Large intestine (tissue), 3 donors: Measurements from ENCODE around the gene PATZ1. TPM values are rescaled to one million over a fixed set of nuclear protein-coding genes. Genes with fewer than 3 reads are reported as not detected.
A peak's percentile ranks its signal among the peaks of the same experiment; 100 is the strongest.

Experiments used
- DNase-seq, 2 donors: peaks; one replicate each; pipeline versions ENCODE4 v3.0.0 to v3.0.0-alpha.2; 2013
- H3K27ac ChIP-seq: one replicate; pipeline ENCODE4 v1.5.1; 2013; ENCODE audit warnings: low read length
- H3K27me3 ChIP-seq: 2 replicates; pipeline ENCODE4 v1.6.1; 2013; ENCODE audit warnings: low read length; ENCODE audit not compliant: control insufficient read depth, insufficient read depth
- H3K36me3 ChIP-seq: 2 replicates; pipeline ENCODE4 v1.6.1; 2013; ENCODE audit warnings: low read length; ENCODE audit not compliant: control insufficient read depth, insufficient read depth
- H3K4me1 ChIP-seq: one replicate; pipeline ENCODE4 v1.6.1; 2013; ENCODE audit warnings: low read length; ENCODE audit not compliant: control insufficient read depth, insufficient read depth
- H3K4me3 ChIP-seq: one replicate; pipeline ENCODE4 v1.5.1; 2013; ENCODE audit warnings: low read length
- H3K9me3 ChIP-seq: one replicate; pipeline ENCODE4 v1.6.1; 2013; ENCODE audit warnings: mild to moderate bottlenecking, low read depth, low read length, moderate library complexity; ENCODE audit not compliant: control insufficient read depth
- WGBS: methylation state at CpG from one replicate; pipeline ENCODE4 v1.1.5; 2013; ENCODE audit warnings: low lambda C conversion rate; ENCODE audit not compliant: insufficient coverage; 5-methylcytosine and 5-hydroxymethylcytosine counted together
- polyA plus RNA-seq: library from polyadenylated mRNA; unstranded; fragments of 120-200 nt; gene quantifications from one replicate; pipeline ENCODE4 v1.2.1, GENCODE V29; 2013

The PATZ1 gene
- polyA plus RNA-seq, 1 donor = 38.0 TPM

- H3K27me3 ChIP-seq = no peaks in the 10 kb centered on the region
- no CpG with 5 or more reads among the region's 12 CpGs for WGBS
- H3K36me3 ChIP-seq = peaks cover 42% of the 10 kb centered on the region
- DNase-seq = peak in 1 of 2 donors; percentile 31
- H3K4me1 ChIP-seq = peaks cover 55% of the 10 kb centered on the region
- H3K4me3 ChIP-seq = peak overlapping the region; percentile 75
- H3K27ac ChIP-seq = peak overlapping the region; percentile 71
- H3K9me3 ChIP-seq = peaks cover 2% of the 10 kb centered on the region
Measured at GRCh38 chr22:31344256-31344577, 1.9 kb downstream of the PATZ1 start.

GRCh38 chr22:31343235-31344191 lies 2.6 kb downstream of the PATZ1 start:
- H3K4me1 ChIP-seq = peaks cover 61% of the 10 kb centered on the region
- H3K36me3 ChIP-seq = peaks cover 44% of the 10 kb centered on the region
- H3K9me3 ChIP-seq = peaks cover 2% of the 10 kb centered on the region
- no CpG with 5 or more reads among the region's 18 CpGs for WGBS
- DNase-seq = peak in 1 of 2 donors; percentile 88
- peak overlapping the region; percentile 75 for H3K4me3 ChIP-seq
- H3K27ac ChIP-seq = peak overlapping the region; percentile 71
- no peaks in the 10 kb centered on the region for H3K27me3 ChIP-seq

GRCh38 chr22:31342389-31343140 lies 3.6 kb downstream of the PATZ1 start:
- H3K36me3 ChIP-seq = peaks cover 49% of the 10 kb centered on the region
- no peaks in the 10 kb centered on the region for H3K27me3 ChIP-seq
- peak overlapping the region; percentile 76 for H3K27ac ChIP-seq
- no peak for DNase-seq
- H3K4me3 ChIP-seq = peak overlapping the region; percentile 75
- H3K9me3 ChIP-seq = peaks cover 2% of the 10 kb centered on the region
- no CpG with 5 or more reads among the region's 16 CpGs for WGBS
- peaks cover 67% of the 10 kb centered on the region for H3K4me1 ChIP-seq

GRCh38 chr22:31341386-31342088 lies 4.6 kb downstream of the PATZ1 start:
- H3K27me3 ChIP-seq = no peaks in the 10 kb centered on the region
- H3K36me3 ChIP-seq = peaks cover 53% of the 10 kb centered on the region
- peak overlapping the region; percentile 76 for H3K27ac ChIP-seq

GRCh38 chr22:31340765-31341247 lies 5.3 kb downstream of the PATZ1 start:
- DNase-seq = peak in 1 of 2 donors; percentile 43
- Histone ChIP-seq H3K9me3 (no peaks in the 10 kb centered on the region), H3K4me3 (no peak overlapping the region), H3K4me1 (peaks cover 72% of the 10 kb centered on the region), H3K27me3 (no peaks in the 10 kb centered on the region), H3K27ac (peak overlapping the region; percentile 76), H3K36me3 (peaks cover 55% of the 10 kb centered on the region)
- WGBS = no CpG with 5 or more reads among the region's 2 CpGs

More at GRCh38 chr22:31341386-31342088, 4.6 kb downstream of the PATZ1 start:
- Histone ChIP-seq H3K4me3 (no peak overlapping the region), H3K4me1 (peaks cover 72% of the 10 kb centered on the region), H3K9me3 (no peaks in the 10 kb centered on the region)
- DNase-seq = peak in 1 of 2 donors; percentile 39
- WGBS = 83% methylated on average over 2 of the region's 14 CpGs

- H3K36me3 ChIP-seq = peaks cover 60% of the 10 kb centered on the region
- H3K9me3 ChIP-seq = no peaks in the 10 kb centered on the region
- no peaks in the 10 kb centered on the region for H3K27me3 ChIP-seq
- WGBS = no CpG with 5 or more reads among the region's 6 CpGs
- H3K4me3 ChIP-seq = no peak overlapping the region
- DNase-seq = no peak
- H3K4me1 ChIP-seq = peaks cover 72% of the 10 kb centered on the region
- peak overlapping the region; percentile 76 for H3K27ac ChIP-seq
Measured at GRCh38 chr22:31340360-31340759, 5.8 kb downstream of the PATZ1 start.

GRCh38 chr22:31339148-31339832 lies 6.9 kb downstream of the PATZ1 start:
- Histone ChIP-seq H3K4me3 (no peak overlapping the region), H3K4me1 (peaks cover 66% of the 10 kb centered on the region), H3K36me3 (peaks cover 68% of the 10 kb centered on the region), H3K27ac (peak overlapping the region; percentile 76), H3K27me3 (no peaks in the 10 kb centered on the region), H3K9me3 (no peaks in the 10 kb centered on the region)
- peak in 1 of 2 donors; percentile 77 for DNase-seq
- no CpG with 5 or more reads among the region's 6 CpGs for WGBS

- Histone ChIP-seq H3K36me3 (peaks cover 77% of the 10 kb centered on the region), H3K27me3 (no peaks in the 10 kb centered on the region), H3K4me3 (no peak overlapping the region), H3K27ac (peak overlapping the region; percentile 68), H3K4me1 (peaks cover 50% of the 10 kb centered on the region), H3K9me3 (no peaks in the 10 kb centered on the region)
- no CpG with 5 or more reads among the region's 5 CpGs for WGBS
- peak; percentile 82 to 88 for DNase-seq
Measured at GRCh38 chr22:31337178-31337577, 9.0 kb downstream of the PATZ1 start.

GRCh38 chr22:31334329-31334728 lies 11.8 kb downstream of the PATZ1 start:
- H3K27ac ChIP-seq = no peak overlapping the region
- H3K36me3 ChIP-seq = peaks cover 74% of the 10 kb centered on the region
- no CpG with 5 or more reads among the region's 5 CpGs for WGBS
- H3K4me3 ChIP-seq = no peak overlapping the region
- H3K27me3 ChIP-seq = no peaks in the 10 kb centered on the region
- DNase-seq = no peak
- peaks cover 22% of the 10 kb centered on the region for H3K4me1 ChIP-seq
- no peaks in the 10 kb centered on the region for H3K9me3 ChIP-seq
